Measurements from ENCODE around the gene ROBO3.
A peak's percentile ranks its signal among the peaks of the same experiment; 100 is the strongest.

ROBO3 gene

DNA sequence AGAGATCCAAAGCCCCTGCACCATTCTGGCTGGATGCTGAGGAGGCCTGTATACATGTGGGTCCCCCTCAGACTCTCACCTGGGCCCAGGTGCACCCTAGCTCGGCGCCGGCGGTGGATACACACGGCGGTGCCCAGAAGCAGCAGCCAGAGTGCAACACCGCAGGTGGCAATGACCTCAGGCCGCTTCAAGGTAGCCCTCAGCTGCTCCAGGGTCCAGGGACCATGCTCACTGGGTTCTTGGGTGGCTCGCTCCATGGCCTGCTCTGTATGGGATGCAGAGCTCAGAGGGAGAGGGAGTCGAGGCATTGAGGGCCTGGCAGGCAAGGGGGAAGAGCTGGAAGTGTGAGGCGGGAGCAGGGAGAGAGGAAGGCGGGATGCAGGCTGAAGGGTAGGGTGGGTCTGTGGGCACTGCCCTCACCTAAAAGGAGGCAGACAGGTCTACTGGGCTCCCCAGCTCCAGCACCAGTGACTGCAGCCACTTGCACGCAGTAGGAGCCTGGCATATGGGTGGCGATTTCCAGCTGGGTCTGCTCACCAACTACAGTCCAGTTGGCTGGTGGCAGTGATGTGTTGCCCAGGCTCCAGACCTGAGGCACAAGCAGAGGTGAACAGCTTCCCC lies 28.7 kb downstream of the ROBO3 start:
- DNase-seq, result no peak

DNA sequence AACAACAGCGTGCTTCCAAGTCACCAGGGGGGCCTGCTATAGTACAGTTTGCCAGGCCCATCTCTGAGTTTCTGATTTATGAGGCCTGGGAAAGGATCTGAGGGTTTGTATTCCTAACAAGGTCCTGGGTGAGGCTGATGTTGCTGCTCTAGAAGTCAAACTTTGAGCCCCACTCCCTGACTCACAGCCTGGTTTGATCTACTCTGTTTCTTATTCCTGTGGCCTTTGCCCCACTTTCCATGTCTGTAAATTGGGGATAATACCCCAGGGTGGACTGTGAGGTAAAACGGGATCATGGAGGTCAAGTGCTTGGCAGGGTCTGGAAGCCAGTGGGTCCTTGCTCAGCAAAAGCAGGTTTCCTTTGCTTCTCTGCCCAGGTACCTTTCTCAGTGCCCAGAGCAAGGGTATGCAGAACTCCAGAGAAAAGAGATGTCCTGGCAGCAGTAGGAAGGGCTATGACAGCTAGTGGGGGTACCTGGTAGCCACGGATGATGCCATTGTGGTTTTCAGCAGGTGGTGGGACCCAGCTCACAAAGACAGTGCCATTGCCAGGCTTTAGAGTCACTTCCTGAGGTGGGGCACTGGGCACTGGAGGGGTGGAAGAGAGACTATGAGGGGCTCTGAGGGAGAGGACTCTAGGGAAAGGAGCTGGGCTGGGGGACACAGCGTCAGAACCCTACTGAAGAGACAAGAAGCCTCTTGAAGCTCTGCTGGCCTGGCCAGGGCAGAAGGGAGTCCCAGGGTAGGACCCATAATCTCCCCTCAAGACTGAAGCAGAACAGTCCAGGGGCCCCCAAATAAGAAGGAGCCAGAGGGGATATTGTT lies 29.6 kb downstream of the ROBO3 start:
- no peak for DNase-seq

DNA sequence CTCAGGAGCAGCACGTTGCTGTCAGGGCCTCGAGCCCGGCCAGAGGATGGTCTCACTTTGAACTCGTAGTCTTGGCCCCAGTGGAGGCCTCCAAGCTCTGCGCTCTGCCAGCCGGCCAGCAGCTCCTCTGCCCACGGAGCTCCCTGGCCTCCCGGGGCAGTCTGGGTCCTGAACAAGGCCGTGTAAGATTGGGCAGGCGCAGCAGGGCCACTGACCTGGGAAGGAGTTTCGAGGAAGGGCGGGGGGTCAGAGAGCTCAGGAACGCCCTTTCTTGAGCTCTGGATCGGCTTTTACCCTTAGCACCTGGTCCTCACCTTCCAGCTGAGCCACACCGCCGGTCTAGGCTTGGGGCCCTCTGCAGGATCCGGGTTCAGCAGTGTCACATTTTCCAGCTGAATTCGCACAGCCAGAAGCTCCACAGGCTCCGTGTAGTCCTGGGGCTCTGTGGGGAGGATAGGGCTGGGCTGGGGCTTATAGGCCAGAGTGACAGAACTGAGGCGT lies 30.3 kb downstream of the ROBO3 start:
- DNase-seq, result no peak

DNA sequence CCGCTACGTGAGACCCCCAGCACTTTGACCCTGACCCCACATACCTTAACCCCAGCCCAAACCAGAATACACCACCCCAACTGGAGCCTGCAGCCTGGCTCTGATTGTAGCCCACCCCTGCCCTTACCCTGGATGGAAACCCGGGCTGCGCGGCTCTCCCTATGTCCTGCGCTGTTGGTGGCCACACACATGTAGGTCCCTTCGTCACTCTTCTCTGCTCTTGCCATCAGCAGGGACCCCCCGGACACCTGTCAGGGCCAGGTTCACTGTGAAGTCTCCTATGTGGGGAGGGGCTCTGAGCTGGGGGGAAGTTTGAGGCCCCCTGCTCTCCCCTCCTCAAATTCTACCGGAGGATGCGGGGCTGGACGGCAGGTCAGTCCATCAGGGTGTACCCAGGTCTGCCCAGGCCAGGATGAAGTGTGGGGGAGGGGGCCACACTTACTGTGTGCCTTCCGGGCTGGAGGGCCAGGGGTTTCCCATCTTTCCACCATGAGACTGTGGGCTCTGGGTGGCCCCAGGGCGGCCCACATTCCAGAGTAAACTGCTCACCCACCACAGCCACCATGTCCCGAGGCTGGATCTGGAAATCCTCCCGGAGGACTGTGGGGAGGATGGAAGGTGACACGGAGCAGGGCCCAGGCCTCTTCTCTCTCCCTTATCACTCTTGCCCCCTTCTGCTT lies 31.0 kb downstream of the ROBO3 start:
- DNase-seq, result no peak

DNA sequence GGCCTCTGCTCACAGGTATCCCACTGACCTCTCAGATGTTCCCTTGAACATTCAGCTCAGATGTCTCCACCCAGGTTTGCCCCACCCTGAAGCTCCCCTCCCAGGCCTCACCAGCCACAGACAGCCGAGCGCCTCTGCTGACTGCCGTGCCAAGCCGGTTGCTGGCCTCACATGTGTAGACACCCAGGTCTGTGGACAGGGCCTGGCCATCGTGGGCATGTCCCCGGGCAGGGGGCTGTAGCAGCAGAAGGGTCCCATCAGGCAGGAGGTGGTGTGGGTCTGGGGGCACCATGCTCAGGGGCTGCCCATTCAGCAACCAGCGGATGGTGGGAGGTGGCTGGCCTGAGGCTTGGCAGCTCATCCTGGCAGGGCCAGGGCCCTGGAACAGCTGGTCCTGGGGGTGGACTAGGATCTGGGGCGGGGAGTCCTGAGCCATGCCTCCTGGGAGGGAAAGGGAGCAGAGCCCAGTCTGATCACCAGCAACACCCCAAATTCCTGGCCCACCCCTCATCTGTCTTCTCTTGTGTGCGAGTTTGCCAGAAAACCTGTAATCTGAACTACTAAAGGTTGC lies 31.7 kb downstream of the ROBO3 start:
- no peak for DNase-seq

DNA sequence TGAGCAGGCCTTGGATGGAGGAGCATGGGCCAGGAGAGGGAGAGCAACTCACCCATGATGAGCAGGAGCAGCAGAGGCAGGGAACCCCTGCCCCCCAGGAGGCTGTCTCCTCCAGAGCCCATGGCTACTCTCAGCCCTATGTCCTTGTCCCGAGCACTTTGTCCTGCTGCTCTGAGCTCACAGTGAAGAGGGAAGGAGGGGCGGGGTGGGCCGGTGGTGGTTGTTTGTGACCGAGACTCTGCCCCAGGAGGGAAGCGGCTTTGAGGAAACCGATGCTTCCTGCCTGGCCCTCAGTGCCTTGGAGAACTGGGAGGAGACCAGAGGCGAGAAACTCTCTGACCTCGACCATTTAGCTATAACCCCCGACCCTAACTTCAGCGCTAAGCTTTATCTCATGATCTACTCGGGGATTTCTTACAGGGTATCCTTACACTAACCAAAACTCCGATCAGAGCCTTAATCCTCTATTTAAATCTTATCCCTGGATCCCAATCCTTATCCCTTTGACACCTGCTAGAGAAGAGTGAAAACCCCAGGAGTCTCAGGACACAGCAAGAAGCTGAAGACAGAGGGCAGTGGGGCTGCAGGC lies 32.5 kb downstream of the ROBO3 start, which contains the start of gene ROBO4:
TSS of gene ROBO4 (minus strand) at position 192 of the 589 bp plus-strand sequence. CDS start at position 122, 70 bp downstream.
- DNase-seq, result no peak

DNA sequence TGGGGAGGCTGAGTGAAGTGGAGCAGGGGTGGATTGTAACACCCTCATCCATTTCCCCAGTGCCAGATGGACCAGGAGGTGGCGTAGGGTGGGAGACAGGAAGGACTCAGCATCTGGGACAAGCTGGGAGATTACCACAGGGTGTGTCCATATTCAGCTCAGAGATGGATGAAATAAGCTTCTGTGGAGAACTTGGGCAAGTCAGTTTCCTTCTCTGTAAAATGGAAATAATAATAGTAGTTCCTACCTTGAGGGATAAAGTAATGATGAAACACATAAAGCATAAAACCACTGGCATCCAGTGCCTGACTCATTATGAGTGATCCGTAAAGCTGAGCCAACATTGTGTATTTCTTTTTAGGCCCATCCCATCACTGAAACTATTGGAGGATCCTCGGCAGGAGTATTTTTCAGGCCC lies 33.0 kb downstream of the ROBO3 start:
- DNase-seq, result no peak

DNA sequence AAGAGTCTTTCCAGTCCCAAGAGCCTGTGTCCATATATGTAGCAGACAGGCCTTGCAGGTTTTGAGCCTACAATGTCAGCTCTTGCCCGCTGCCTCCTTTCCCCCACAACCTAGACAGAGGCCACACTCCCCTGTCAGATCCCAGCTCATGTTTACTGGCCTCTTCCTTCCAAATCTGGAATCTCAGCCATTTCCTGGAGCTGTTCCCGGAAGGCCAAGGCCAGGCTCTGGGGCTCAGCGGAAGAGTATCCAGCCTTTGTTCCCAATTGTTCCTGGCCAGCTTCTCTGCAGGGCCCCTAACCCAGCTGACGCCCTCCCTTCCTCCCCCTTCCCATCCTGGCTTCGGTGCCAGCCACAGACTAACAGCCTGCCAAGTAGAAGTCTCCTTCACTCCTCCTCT lies 33.5 kb downstream of the ROBO3 start:
- no peak for DNase-seq

DNA sequence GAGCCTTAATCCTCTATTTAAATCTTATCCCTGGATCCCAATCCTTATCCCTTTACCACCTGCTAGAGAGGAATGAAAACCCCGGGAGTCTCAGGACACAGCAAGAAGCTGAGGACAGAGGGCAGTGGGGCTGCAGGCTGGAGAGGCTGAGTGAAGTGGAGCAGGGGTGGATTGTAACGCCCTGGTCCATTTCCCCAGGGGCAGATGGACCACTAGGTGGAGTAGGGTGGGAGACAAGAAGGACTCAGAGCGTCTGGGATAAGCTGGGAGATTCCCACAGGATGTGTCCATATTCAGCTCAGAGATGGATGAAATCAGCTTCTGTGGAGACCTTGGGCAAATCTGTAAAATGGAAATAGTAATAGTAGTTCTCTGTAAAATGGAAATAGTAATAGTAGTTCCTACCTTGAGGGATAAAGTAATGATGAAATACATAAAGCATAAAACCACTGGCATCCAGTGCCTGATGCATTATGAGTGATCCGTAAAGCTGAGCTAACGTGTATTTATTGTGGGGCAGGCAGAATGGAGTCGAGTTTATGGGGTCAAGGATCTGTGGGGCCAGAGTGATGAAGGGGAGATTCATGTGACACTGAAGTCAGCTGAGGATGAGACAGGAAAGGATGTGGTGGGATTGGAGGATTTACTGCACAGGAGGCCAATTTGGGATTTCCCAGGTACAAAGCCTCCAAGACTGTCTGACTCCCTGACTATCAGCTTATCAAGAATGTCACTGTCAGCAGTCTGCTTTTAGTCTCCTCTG lies 34.3 kb downstream of the ROBO3 start:
- DNase-seq, result no peak

DNA sequence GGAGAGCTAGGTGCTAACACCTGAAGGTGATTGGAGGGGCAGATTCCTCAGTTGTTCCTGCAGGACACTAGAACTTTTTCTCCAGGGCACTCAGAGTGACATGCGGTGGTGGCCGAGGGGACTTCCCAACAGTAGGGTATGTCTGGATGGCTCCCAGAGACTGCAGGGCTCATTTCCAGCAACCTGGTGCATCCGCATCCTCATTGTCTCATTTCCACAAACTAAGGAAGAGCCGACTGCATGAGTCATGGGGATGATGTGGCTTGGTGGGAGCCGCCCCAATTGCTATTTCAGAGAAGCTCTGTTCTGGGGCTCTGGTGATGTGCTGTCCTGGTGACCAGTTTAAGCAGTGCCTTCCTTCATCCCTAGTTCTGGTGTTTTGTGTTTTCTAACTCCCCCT lies 35.2 kb downstream of the ROBO3 start:
- DNase-seq, result no peak

DNA sequence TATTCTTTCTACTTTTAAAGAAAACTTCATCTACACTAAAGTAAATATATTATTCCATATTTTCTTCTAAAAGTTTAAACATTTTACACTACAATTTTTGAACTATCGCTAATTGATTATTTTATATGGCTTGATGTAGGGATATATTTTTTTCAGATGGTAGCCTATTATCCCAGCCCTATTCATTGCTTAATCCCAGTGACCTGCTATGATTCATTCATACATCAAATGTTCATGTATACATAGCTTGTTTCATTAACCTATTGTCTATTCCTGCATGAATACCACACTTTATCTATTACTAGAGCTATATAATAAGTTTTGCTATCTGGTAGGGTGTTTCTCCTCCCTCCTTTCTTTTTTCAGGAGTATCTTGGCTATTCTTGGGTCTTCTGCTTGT lies 37.4 kb downstream of the ROBO3 start:
- no peak for DNase-seq

DNA sequence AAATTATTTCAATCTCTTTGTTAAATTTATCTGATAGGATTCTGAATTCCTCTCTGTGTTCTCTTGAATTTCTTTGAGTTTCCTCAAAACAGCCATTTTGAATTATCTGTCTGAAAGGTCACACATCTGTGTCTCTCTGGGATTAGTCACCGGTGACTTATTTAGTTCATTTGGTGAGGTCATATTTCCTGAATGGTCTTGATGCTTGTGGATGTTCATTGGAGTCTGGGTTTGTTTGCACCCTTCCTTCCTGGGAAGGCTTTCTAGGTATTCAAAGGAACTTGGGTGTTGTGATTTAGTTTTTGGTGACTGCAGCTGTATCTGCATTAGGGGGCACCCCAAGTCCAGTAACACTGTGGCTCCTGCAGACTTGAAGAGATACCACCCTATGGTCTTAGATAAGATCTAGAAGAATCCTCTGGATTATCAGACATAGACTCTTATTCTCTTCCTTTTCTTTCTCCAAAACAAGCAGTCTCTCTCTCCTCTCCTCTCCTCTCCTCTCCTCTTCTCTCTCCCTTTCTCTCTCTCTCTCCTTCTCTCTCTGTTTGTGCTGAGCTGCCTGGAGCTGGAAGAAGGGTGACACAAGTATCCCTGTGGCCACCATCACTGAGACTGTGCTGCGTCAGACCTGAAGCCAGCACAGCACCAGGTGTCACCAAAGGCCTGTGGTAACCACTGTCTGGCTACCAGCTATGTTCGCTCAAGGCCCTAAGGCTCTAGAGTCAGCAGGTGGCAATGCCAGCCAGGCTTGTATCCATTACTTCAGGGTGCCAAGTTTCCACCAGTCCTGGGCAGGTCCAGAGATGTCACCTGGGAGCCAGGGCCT lies 50.5 kb downstream of the ROBO3 start:
- no peak for DNase-seq

DNA sequence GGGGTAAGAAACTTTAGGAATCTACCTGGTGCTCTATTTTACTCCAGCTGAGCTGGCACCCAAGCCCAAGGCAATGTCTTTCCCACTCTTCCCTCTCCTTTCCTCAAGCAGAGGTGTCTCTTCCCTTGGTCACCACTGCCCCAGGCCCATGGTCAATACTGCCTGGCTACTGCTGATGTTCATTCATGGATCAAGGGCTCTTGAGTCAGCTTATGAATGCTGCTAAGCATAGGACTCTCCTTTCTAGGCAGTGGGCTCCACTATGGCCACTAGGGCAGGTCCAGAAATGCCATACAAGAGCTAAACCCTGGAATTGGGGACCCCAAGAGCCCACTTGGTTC lies 51.1 kb downstream of the ROBO3 start:
- no peak for DNase-seq

DNA sequence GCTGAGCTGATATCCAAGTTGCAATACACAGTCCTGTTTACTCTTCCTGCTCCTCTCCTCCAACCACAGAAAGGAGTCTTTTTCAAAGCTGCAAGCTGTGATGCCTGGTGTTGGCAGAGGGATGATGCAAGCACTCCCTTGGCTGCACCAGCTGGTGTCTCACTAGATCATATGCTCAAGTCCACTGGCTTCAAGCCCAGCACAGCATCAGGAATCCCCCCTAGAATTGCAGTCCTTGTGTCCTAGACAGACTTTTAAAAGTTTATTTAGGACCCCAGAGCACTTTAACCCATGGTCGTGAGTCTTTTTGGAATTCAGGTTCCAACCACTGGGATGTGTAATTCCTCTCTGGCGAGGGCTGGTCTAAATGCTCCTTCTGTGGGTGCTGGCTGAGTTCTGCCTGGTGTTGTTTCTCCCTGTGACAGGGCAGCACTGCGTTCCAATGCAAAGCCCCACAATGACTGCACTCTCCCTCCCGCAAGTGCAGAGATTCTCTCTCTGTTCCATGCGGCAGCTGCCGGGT lies 51.9 kb downstream of the ROBO3 start:
- DNase-seq, result no peak

DNA sequence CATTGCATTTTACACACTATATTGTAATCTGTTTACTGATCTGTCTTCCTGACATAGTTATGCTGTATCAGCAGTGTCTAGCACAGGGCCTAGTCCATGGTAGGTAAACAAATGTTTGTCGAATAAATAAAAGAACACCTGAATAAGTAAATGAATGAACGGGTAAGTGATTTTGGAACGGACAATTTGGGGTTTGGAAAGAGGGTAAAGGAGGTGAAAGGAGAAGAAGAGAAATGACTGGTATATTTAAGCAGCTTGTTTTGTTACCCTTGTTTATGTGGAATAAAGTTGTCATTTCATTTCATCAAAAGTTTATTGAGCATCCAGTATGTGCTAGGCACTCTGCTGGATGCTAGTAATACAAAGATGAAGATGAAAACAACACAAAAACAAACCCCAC lies 53.7 kb downstream of the ROBO3 start, which contains the start of gene HEPN1:
TSS of gene HEPN1 (plus strand) at position 301 of the 400 bp plus-strand sequence.
- no peak for DNase-seq

DNA sequence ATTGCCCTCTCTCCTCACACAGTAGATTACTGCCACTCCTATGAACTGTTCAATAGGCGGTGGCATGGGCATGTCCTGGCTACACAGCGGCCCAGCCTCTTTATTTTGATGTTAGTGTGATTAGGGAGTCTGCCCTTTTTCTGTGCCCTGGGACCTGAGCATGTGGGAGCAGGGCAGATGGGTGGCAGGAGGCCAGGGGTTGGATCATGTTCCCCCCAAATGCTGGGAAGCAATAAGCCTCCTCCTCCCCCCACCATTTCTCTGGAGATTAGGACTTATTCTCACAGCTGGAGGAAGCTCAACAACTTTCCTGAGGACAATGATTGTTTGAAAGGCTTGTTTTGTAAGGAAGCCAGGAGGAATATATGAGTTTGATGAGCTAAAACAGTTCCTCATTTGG lies 54.7 kb downstream of the ROBO3 start:
- no peak for DNase-seq

DNA sequence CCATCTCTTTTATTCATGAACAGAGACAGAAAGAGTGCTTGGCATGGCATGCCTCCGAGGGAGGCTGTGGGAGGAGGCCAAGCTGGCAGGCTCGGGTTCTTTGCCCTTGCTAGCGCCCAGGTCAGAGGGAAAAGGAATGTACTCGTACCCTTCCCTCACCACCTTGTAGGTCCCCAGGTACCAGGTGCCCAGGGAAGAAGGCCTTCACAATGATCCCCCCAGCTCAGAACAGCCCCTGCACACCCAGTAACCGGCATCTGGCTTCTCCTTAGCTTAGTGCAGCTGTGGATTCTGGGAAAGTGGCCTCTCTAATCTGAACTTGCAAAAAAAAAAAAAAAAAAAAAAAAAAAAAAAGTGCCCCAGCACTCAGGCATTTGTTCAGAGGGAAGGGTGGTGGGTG lies 55.1 kb downstream of the ROBO3 start:
- DNase-seq, result no peak

DNA sequence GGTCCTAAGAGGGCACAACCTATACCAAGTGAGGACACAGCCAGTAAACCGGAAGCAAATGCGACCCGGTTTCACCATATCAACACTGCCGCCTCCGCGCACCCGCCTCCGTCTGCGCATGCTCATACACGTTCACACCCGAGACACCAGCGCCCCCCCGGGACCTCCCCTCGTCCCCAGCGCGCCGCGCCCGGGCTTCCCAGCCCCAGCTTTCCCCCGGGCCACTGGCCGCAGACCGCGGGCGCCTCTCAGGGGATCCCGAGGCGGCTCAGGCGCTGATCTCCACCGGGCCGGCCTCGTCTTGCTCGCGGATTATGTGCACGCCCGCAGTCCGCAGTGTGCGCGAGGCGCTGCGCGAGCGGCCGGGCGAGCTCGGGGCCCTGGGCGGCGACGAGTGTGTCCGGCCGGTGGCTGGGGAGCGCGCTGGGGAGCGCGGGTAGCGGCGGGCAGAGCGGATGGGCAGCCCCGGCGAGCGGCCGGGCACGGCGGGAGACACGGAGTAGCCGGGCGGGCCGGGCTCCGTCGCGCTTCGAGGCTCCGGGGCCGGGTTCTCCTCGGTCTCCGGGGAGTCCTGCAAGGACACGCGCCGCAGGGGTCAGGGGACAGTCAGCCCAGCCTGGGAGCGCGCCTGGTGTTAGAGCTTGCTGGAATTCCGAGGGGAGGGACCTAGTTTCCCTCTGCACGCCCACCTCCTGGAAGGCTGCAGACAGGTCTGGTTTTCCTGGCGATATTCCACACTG lies 55.8 kb downstream of the ROBO3 start:
- DNase-seq, result peak; percentile 78

DNA sequence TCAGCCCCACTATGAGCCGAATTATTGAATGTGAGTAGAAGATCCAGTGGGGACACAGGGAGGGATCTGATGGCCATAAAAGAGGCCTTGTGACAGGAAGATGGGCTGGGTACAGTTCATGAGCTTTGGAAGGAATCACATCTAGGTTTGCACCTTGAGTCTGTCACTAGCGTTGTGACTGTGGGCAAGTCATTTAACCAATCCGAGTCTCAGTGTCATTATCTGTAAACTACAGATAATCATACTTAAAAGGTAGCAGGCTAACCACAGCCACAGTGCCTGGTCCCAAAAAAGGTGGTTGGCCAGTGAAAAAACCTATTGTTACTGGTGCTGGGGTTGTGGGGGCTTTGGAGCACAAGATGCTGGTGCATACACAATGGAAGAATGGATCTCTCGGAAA lies 57.6 kb downstream of the ROBO3 start:
- no peak for DNase-seq

DNA sequence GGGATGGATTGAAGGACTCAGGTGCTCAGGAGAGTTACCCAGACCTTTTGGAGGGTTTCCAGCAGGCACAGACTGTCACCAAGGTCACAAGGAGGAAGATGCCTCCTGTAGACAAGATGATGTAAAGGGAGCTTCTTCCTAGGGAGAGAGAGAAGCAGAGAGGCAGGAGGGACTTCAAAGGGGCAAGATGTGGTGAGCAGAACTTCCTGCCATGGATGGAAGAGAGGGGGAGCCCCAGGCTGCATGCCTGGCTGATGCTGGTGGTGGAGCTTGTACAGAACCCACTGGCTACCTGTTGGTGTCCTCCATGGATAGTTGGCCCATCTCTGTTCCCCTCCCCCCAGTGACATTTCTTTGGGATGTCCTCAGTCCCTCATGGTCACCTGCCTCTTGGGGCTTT lies 58.1 kb downstream of the ROBO3 start:
- no peak for DNase-seq
